Body of pancreas (tissue), 4 donors: Measurements from ENCODE around the gene GPRC5B.

ENCODE experiments used
- CTCF ChIP-seq, 7 experiments: fragments of 450-650 bp in 4 of 7; fragments of 200-600 bp in 3 of 7; sonication (generic) in 3 of 7; IDR thresholded peaks; one replicate each; pipeline ENCODE4 v1.5.1; 2016 to 2019; ENCODE audit warnings: antibody characterized with exemption in 7 of 7
- POLR2A ChIP-seq, 3 donors: fragments of 450-650 bp; IDR thresholded peaks; one replicate each; pipeline ENCODE4 v1.6.1; 2016; ENCODE audit warnings: antibody characterized with exemption in 3 of 3, mild to moderate bottlenecking in 2 of 3

GRCh38 chr16:19913340-19913645, 28.6 kb upstream of the GPRC5B start:
- TF ChIP-seq POLR2A (IDR thresholded peaks at IDR 0.05) (no peak), CTCF (IDR thresholded peaks at IDR 0.05) (no peak)
